ENCODE data around the gene UBE2J1.

UBE2J1 gene

DNA sequence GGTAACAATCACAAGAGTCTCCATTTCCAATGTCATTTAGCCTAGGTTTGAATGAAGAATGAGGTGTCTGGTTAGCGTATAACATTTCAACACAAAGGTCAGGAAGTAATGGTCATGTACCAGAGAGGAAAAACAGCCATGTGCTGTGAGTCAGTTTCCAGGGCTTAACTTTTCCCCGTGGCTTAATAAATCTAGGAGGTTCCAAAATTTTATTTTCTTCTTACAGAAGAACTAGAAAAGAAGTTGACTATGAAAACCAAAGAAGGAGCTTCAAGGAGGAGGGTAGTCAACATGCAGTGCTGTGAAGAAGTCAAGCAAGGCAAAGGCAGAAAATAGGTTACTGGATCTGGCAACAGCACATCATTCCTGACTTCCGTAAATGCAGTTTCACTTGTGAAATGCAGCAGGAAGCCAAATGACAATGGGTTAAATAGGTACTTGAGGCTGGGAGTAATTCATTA is 29.0 kb downstream of the UBE2J1 start:
- no peak for TF ChIP-seq CTCF (conservative IDR thresholded peaks at IDR 0.05; ENCODE audit: low read depth, low read length)
- H3K4me3 ChIP-seq (ENCODE audit: low read depth, low read length), result no peak overlapping the region
- peak; percentile 42 for DNase-seq (ENCODE audit: low read depth)

DNA sequence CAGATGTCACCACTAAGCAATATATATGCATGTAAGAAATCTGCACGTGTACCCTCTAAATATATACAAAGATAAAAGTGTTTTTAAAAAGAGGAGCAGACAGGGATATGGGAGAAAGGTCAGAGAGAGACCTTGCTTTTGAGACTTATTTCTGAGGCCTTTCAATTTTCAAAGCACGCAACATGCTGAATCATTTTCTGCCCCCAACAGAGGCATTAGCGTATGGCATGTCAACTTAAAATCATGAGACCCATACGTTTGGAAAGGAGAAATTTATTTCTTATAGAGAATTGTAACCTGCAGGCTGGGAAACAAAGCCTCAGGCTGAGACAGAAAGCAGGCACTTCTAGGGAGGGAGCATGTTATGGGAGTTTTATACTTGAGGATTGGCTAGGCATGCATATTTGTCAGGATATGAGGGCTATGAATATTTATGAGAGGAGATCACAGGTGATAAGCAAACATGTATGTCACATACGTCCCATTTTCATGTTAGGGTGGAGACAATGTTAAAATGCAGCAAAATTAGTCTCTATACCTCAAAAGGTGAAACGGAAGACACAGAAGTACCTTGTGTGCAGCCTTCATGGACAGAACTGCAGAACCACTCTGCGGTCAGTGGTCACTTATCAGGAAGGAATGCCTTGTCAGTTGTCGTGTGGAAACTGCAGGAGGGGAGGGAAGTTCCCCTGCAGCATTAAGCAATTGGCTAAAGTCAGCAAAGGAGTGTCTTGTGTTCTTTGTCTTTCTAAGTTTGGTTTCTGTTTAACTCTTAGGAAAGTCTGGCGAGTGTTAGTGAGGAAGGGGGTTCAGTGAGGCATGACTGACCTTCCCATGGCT is 31.2 kb downstream of the UBE2J1 start:
- TF ChIP-seq CTCF (conservative IDR thresholded peaks at IDR 0.05; ENCODE audit: low read depth, low read length), result no peak
- DNase-seq (ENCODE audit: low read depth), result no peak
- H3K4me3 ChIP-seq (ENCODE audit: low read depth, low read length), result no peak overlapping the region

- H3K4me3 ChIP-seq (ENCODE audit: low read depth, low read length), result no peak overlapping the region
- no peak for DNase-seq (ENCODE audit: low read depth)
- TF ChIP-seq CTCF (conservative IDR thresholded peaks at IDR 0.05; ENCODE audit: low read depth, low read length), result no peak
Measured at GRCh38 chr6:89320012-89320559, 32.4 kb downstream of the UBE2J1 start.

DNA sequence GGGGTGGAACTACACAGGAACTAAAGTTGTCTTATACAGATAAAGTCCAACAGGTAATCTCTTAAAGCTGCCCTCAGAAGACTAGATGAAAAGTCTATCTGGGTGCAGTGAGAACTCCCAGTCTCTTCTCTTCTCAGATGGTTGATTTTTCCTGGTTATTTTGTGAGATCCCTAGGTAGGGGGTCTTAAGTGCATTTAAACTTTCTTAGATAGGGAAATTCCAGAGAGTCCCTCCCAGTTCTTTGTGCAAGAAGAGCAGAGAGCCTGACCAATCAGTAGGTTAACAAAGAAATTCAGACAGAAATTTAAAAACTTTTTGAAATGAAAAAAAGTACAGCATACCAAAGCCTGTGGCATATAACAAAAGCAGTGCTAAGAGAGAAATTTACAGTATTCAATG is 35.5 kb downstream of the UBE2J1 start:
- TF ChIP-seq CTCF (conservative IDR thresholded peaks at IDR 0.05; ENCODE audit: low read depth, low read length), result no peak
- H3K4me3 ChIP-seq (ENCODE audit: low read depth, low read length), result no peak overlapping the region
- DNase-seq (ENCODE audit: low read depth), result no peak

- TF ChIP-seq CTCF (conservative IDR thresholded peaks at IDR 0.05; ENCODE audit: low read depth, low read length), result no peak
- DNase-seq (ENCODE audit: low read depth), result no peak
- no peak within 1 kb of the TSS for H3K4me3 ChIP-seq (ENCODE audit: low read depth, low read length)
Measured at GRCh38 chr6:89315249-89315885, 37.2 kb downstream of the UBE2J1 start, which contains the start of gene GABRR2. TSS of gene GABRR2 (minus strand) at chr6:89315299. CDS start at chr6:89315165, 134 bp downstream.

DNA sequence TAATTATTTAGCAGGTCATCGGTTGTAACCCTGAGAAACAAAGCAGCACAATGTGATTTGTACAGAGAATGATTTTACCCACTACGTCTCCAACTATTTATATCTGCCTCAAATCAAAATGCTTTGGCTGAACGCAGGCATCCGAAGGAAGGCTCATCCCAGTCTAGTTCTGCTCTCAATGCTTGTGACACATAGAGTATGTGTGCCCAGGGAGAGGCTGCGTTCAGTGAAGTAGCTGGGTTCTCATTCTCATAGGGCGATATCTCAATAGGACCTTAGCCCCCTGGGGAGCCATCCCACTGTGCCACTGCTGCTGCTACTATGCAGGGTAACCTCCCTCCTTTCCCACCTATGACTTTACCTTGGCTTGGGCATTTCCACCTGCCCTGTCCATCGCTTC is 37.8 kb downstream of the UBE2J1 start:
- DNase-seq (ENCODE audit: low read depth), result no peak
- no peak overlapping the region for H3K4me3 ChIP-seq (ENCODE audit: low read depth, low read length)
- TF ChIP-seq CTCF (conservative IDR thresholded peaks at IDR 0.05; ENCODE audit: low read depth, low read length), result no peak
